NCI-H1930 (cell line): ENCODE data around the gene ARHGEF17.

ENCODE experiments used
- DNase-seq, 2 experiments: peaks; one replicate each; lab custom pipeline; 2025; lab: John Stamatoyannopoulos, UW

Gene ARHGEF17

GRCh38 chr11:73395297-73396208, 87.5 kb downstream of the ARHGEF17 start:
- no peak for DNase-seq

- no peak for DNase-seq
These were observed 88.3 kb downstream of the ARHGEF17 start for GRCh38 chr11:73396251-73396930.

GRCh38 chr11:73396985-73397384, 88.9 kb downstream of the ARHGEF17 start:
- no peak for DNase-seq

- no peak for DNase-seq
These were observed 89.5 kb downstream of the ARHGEF17 start for GRCh38 chr11:73397468-73398131.

- DNase-seq = no peak
These were observed 90.1 kb downstream of the ARHGEF17 start for GRCh38 chr11:73398132-73398526.

GRCh38 chr11:73398721-73399120, 90.6 kb downstream of the ARHGEF17 start:
- no peak for DNase-seq

GRCh38 chr11:73399159-73399590, 91.1 kb downstream of the ARHGEF17 start:
- no peak for DNase-seq

- no peak for DNase-seq
These were observed 91.6 kb downstream of the ARHGEF17 start for GRCh38 chr11:73399636-73400035.

- DNase-seq = no peak
These were observed 92.2 kb downstream of the ARHGEF17 start for GRCh38 chr11:73400293-73400692.

GRCh38 chr11:73401217-73401923, 93.3 kb downstream of the ARHGEF17 start:
- no peak for DNase-seq

- no peak for DNase-seq
These were observed 94.1 kb downstream of the ARHGEF17 start for GRCh38 chr11:73401924-73402833.

- DNase-seq = no peak
These were observed 94.7 kb downstream of the ARHGEF17 start for GRCh38 chr11:73402834-73403185.

GRCh38 chr11:73403541-73403940, 95.5 kb downstream of the ARHGEF17 start:
- DNase-seq = no peak

- DNase-seq = peak in 1 of 2 experiments; percentile 12
These were observed 96.0 kb downstream of the ARHGEF17 start for GRCh38 chr11:73404048-73404447.

- DNase-seq = no peak
These were observed 96.5 kb downstream of the ARHGEF17 start for GRCh38 chr11:73404506-73405145.

GRCh38 chr11:73405146-73405510, 97.1 kb downstream of the ARHGEF17 start:
- no peak for DNase-seq

- DNase-seq = no peak
These were observed 98.1 kb downstream of the ARHGEF17 start for GRCh38 chr11:73406131-73406530.

GRCh38 chr11:73406619-73407018, 98.5 kb downstream of the ARHGEF17 start:
- no peak for DNase-seq

- DNase-seq = no peak
These were observed 101.4 kb downstream of the ARHGEF17 start for GRCh38 chr11:73409431-73409830.

- no peak for DNase-seq
These were observed 102.6 kb downstream of the ARHGEF17 start for GRCh38 chr11:73410627-73411026.

- DNase-seq = no peak
These were observed 103.0 kb downstream of the ARHGEF17 start for GRCh38 chr11:73411031-73411430.
